ENCODE data around the gene LYZL6.
"Not testable (repeated sequence)": the region's sequence is repeated elsewhere in the genome, so short reads cannot be mapped to it uniquely, and the experiment has no call there.

LYZL6 gene

DNA sequence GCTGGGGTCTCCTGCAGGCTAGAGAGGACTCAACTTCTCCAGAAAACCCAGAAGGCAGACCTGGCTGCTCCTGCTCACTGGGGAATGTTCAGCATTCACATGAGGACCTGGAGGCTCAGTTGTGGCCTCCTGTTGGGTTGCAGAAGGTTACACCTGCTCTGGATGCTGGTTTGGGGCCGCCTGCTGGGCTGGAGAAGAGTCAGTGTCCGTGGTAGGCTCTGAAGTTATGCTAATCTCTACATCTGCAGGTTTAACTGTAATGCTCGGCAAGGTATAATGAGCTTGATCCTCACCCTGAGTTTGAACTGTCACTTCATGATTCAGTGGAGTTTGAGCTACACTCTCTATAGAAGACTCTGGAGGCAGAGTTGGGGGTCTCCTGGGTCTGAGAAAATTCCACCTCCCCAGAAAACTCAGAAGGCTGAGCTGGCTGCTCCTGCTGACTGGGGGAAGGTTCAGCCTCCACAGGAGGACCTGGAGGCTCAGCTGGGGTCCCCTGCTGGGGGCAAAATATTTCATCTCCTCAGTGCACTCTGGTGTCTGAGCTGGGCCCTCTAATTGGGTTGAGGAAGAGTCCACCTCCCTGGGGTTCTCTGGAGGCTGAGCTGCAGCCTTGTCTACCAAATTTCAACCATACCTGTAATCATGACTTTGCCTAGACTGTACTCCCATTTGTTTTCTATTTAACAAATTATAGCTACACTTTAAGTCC is 36.4 kb downstream of the LYZL6 start:
- no peak for DNase-seq (ENCODE audit: low spot score)

DNA sequence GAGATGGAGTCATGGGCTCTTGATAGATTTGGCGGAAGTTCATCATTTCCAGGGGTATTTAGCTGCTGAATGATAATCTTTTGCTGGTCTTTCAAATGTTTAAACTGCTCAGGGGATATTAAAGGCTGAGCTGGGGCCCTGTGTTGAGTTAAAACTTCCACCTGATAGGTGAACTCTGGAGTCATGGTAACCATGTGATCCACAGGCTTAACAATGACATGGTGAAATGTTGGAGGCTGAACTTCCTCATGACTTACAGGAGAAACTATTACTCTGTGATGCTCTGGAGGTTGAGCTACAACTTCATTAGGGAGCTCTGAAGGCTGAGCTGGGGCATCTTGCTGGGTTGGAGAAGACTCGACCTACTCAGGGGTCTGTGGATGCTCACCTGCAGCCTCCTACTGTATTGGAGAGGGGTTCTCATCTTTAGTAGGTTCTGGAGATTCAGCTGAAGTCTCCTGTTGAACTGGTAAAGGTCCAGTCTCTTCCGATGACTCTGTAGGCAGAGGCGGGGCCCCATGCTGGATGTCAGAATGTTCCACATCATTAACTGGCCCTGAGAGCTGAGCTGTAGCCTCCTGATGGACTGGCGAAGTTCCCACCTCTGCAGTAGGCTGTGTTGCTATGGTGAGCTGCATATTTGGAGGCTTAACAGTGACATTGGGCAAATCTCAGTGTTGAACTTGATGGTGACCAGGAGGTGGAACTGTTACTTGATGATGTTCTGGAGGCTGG is 37.2 kb downstream of the LYZL6 start:
- DNase-seq (ENCODE audit: low spot score), result peak; percentile 30

DNA sequence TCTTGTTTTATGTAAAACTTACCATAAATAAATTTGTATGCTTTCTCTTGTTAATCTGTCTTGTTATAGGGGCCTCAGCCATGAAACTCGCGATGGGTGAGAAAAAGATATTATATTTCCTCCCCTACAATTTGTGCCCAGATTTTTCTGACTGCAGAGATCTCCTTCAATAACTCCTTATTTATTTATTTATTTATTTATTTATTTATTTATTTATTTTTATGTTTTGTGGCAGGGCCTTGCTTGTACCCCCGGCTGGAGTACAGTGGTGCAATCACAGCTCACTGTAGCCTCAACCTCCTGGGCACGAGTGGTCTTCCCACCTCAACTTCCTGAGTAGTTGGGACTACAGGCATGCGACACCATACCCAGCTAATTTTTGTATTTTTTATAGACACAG is 40.1 kb downstream of the LYZL6 start:
- no peak for DNase-seq (ENCODE audit: low spot score)

- no peak for DNase-seq (ENCODE audit: low spot score)
These were observed 41.8 kb downstream of the LYZL6 start for GRCh38 chr17:35901631-35902175.

- DNase-seq (ENCODE audit: low spot score), result no peak
These were observed 42.6 kb downstream of the LYZL6 start for GRCh38 chr17:35900708-35901480.

GRCh38 chr17:35900280-35900679 is 43.2 kb downstream of the LYZL6 start:
- DNase-seq (ENCODE audit: low spot score), result no peak

DNA sequence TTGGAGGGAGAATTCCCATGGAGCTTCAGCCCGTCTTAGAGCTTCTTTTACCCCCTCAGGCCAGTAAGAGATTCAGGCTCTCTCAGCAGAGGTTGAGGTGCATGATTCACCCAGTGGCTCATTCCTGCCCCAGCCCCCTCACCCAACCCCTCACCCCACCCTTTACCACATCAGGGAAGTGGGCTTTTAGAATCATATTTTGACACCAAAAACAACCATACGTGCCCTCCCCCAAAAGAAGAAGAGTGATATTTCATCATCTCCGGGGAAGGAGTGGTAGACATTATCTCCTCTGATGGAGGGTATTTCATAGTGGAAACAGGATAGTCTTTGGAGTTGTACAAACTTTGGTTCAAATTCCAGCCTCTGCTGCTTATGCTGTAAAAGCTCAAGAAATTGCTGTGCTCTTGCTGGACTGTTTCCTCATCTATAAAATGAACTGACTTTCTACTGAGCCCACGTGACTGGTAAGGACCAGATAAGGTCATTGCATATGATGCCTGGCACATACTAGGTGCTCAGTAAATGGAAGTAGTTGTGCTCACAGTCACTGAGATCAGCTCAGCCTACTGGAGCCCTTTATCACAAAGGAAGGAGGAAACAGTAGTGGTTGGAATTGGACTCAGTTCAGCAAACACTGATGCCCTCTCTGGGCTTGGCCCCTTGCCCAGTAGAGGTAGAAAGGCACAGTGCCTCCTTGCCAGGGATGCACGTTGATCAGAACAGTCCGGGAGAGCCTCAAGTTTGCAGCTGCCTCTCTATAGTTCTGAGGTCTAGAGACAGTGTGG is 45.0 kb downstream of the LYZL6 start:
- no peak for DNase-seq (ENCODE audit: low spot score)

DNA sequence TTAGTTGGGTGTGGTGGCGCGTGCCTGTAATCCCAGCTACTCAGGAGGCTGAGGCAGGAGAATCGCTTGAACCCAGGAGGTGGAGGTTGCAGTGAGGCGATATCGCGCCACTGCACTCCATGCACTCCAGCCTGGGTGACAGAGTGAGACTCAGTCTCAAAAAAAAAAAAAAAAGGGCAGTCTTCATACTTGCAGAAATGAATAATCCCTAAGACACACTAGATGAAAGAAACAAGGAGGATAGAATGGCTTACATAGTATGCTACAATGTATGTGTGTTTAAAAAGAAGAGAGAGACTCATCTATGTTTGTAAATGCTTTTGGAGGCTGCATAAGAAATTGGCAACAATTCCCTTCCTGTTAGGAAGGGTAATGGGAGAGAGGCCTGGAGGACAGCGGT is 45.7 kb downstream of the LYZL6 start:
- DNase-seq (ENCODE audit: low spot score), result not testable (repeated sequence)

DNA sequence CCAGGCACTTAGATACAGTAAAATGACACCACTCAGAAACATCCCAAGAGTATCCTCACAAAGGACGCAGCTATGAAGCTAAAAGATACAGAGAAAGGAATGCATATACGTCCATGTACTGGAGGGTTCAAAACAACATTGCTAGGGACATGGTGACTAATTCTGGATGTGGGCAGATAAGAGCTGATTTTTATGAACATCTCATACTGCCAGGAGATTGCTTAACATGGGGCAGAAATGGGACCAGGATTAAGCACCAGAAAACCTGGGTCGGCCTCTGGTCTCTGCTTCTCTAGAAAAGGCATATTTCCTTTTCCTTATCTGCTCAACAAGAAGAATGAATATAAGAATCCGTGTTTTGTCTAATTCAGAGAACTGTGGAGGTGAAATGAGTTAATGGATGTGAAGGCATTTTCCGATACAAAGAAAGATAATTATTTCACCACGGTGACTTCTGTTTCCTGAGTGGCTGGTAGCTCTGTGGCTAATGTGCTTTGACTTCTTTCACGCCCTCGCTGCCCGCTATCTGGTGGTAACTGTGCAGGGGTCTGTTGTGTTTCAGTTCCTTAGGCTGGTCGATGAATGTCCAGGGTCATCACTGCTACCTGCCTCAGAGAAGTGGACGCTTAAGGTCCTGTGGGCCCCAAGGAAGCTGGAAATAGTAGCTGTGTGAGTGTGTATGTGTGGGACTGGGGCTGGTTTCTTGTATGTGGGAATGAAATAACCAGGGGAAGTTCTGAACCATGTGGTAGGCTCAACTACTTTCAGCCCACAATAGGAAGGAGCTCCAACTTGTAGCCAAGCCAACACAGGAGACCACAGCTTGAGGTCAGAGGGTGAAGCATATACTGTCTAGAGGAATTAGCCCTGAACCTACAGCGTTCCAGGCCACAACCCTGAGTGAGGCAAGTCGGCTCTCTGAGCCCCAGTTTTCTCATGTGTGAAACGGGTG is 47.6 kb downstream of the LYZL6 start:
- DNase-seq (ENCODE audit: low spot score), result no peak

DNA sequence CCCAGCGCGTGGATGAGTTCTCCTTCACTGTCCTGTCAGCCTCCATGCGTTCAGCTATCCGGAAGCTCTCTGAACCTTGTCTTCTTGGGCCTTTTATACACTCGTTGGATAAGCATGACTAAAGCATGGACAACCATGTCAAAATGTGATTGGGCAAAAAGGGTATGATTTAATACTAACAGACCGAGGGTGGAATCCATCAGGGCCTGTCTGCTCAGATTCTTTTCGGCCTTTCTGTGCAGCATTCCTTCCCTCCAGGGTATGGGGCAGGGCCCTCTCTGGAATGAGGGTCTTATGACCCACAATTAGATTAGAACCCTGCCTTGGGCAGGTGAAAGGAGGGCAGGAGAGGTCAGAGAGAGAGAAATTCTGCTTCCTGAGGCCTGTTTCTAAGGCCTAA is 49.3 kb downstream of the LYZL6 start:
- no peak for DNase-seq (ENCODE audit: low spot score)

GRCh38 chr17:35893751-35894150 is 49.8 kb downstream of the LYZL6 start:
- no peak for DNase-seq (ENCODE audit: low spot score)

DNA sequence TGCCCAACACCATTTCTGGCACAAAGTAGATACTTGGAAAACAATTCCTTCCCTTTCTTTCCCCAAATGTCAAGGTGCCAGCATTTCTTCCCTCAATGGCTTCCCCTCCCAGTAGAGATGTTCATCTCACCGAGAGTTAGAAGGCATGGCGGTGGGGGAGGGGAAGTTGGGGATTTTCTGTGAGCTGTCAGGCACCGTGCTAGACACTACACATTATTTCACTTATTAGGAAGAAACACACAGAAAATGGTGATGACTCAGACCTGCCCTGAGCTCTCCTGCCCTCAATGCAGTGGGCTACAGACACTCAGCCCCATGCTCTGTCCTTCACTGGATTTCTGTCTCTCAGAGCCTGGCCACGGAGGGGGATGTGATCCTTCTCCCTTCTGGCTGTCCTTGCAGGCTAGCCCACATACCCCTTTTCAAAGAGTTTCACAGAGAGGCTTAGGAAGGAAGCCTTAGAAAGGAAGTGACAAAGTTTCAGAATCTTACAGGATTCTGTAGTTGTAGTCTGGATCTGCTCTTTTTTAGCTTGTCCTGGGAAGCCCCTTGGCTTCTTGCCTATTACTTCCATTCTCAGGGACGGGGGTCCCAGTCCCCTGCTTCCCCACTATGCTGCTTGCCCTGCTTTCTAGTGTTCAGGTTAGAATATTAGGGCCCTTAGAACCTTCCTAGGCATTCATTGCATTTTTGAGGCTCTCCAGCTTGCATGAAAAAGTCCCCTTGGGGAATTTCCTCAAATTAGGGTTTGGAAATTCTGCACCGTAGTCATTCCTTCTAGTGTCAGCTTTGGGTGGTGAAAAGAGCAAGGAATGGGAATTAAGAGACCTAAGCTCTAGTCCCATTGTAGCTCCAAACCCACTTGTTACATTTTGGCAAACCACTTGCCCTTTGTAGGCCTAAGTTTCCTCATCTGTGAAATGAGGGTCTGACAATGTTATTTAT is 51.1 kb downstream of the LYZL6 start:
- DNase-seq (ENCODE audit: low spot score), result no peak

DNA sequence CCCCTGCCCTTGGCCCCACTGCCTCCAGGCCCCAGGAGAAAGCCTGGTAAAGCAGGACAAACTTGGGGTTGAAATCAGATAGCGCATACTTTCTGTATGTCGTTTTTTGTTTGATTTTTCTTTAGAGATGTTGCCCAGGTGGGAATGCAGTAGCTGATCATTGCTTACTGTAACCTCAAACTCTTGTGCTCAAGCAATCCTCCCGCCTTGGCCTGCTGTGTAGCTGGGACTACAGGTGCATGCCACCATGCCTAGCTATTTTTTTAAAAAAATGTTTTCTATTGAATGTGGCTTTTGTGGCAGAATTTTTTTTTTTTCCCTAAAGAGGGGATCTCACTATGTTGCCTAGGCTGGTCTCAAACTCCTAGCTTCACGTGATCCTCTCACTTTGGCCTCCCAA is 52.2 kb downstream of the LYZL6 start:
- DNase-seq (ENCODE audit: low spot score), result no peak

GRCh38 chr17:35890774-35891155 is 52.7 kb downstream of the LYZL6 start:
- no peak for DNase-seq (ENCODE audit: low spot score)

GRCh38 chr17:35889818-35890773 is 53.4 kb downstream of the LYZL6 start:
- DNase-seq (ENCODE audit: low spot score), result no peak

DNA sequence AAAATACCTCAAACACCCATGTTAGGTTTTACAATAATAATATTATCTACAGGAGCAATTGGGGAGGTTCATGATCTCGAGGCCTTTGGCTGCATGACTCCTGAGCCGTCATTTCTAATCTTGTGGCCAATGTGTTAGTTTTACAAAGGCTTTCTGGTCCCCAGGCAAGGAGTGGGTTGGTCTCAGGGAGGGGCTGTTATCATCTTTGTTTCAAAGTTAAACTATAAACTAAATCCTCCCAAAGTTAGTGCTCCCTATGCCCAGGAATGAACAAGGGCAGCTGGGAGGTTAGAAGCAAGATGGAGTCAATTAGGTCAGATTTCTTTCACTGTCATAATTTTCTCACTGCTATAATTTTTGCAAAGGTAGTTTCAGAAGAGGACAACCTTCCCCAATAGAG is 54.3 kb downstream of the LYZL6 start:
- DNase-seq (ENCODE audit: low spot score), result no peak
